ENCODE measurements around the gene AOPEP.

DNA sequence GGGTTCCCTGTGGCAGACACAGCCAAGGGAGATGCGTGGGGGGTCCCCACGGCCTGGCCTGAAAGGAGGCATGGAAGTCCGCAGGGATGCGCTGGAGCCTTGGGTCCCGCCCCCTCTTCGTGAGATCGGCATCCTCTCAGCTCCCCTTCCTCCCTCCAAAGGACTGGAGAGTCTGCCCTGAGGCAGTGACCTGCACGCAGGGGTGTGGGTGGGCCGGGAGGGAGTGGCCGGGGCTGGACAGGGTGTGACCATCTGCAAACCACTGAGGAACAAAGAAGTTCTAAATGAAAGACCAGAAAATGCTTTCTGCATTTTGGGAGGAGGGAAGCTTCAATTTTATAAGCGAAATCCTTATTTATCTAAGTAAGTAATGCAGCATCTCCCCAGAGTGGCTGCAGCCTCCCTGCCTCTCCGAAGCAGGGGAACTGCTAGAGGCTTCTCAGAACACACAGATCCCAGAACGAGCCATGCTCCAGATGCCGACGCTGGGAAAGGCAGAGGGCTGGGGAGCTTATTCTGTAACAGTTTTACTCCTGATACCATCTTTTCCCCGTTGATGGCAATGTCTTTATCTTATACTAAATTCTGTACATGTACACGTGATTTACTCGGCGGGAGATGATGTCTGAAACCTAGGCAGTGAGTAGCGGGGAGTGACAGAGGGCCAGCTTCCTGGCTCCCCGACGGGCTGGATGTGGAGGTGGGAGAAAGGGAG is 369.3 kb downstream of the AOPEP start:
- TF ChIP-seq EZH2phosphoT487 (IDR thresholded peaks at IDR 0.05) = no peak
- no peak for TF ChIP-seq CTCF (IDR thresholded peaks at IDR 0.05)
- no peak for TF ChIP-seq EZH2 (IDR thresholded peaks at IDR 0.05)
